ENCODE data around the gene OR4X1. TPM values are rescaled to one million over a fixed set of nuclear protein-coding genes. Genes with fewer than 3 reads are reported as not detected.

OR4X1 gene
- total RNA-seq = not detected

GRCh38 chr11:48263423-48263911 lies at the start of gene OR4X1:
OR4X1 (plus strand) TSS chr11:48263861; CDS start chr11:48263861, 0 bp downstream.

GRCh38 chr11:48216510-48216909 lies 47.2 kb upstream of the OR4X1 start, which contains the start of gene OR4B1:
OR4B1 (plus strand) TSS chr11:48216810; CDS start chr11:48216810, 0 bp downstream.

GRCh38 chr11:48244804-48245203 lies 18.9 kb upstream of the OR4X1 start, which contains the start of gene OR4X2:
OR4X2 (plus strand) TSS chr11:48245104; CDS start chr11:48245104, 0 bp downstream.

GRCh38 chr11:48305923-48306322 lies 42.3 kb downstream of the OR4X1 start, which contains the start of gene OR4S1:
OR4S1 (plus strand) TSS chr11:48306223; CDS start chr11:48306223, 0 bp downstream.

Other genes starting within 250 kb of the OR4X1 start
- gene OR4B1, start 47.1 kb upstream of the OR4X1 start, total RNA-seq = not detected
- not detected for gene OR4X2, start 18.8 kb upstream of the OR4X1 start, total RNA-seq
- gene OR4S1, start 42.4 kb downstream of the OR4X1 start, total RNA-seq = not detected
- gene OR4C3, start 61.1 kb downstream of the OR4X1 start, total RNA-seq = not detected
- not detected for gene OR4C5, start 102.6 kb downstream of the OR4X1 start, total RNA-seq
- not detected for gene OR4A47, start 224.9 kb downstream of the OR4X1 start, total RNA-seq